Thoracic aorta (tissue), 2 donors: Measurements from ENCODE around the gene MPZL1. TPM values are rescaled to one million over a fixed set of nuclear protein-coding genes. Genes with fewer than 3 reads are reported as not detected.

Source experiments
- ATAC-seq: fragments of 150-250 bp; one replicate; pipeline ENCODE4 v1.8.0; 2017; ENCODE audit warnings: low read depth; ENCODE audit not compliant: insufficient number of reproducible peaks, low FRiP score
- DNase-seq: peaks from one replicate; pipeline ENCODE4 v3.0.0-alpha.2; 2020; ENCODE audit warnings: low spot score
- H3K27ac ChIP-seq, 2 donors: fragments of 200-600 bp; sonication (generic); 1 replicate in 1 of 2; 2 replicates in 1 of 2; pipeline ENCODE4 v1.5.1; 2016; ENCODE audit warnings: mild to moderate bottlenecking in 2 of 2, moderate library complexity in 2 of 2
- H3K27me3 ChIP-seq: fragments of 200-600 bp; sonication (generic); replicated peaks from 2 replicates; pipeline ENCODE4 v1.6.0; 2016; ENCODE audit warnings: mild to moderate bottlenecking; ENCODE audit not compliant: insufficient read depth
- H3K36me3 ChIP-seq: fragments of 200-600 bp; sonication (generic); one replicate; pipeline ENCODE4 v1.5.1; 2016
- H3K4me1 ChIP-seq, 2 donors: fragments of 200-600 bp; sonication (generic); 1 replicate in 1 of 2; 2 replicates in 1 of 2; pipeline versions ENCODE4 v1.5.1 to v1.6.0; 2016; ENCODE audit warnings: low read depth in 2 of 2, mild to moderate bottlenecking in 1 of 2; ENCODE audit not compliant: control insufficient read depth in 1 of 2
- H3K4me3 ChIP-seq: fragments of 200-600 bp; sonication (generic); 2 replicates; pipeline ENCODE4 v1.5.1; 2016; ENCODE audit warnings: mild to moderate bottlenecking
- H3K9me3 ChIP-seq: fragments of 200-600 bp; sonication (generic); 2 replicates; pipeline ENCODE4 v1.5.1; 2016
- CTCF ChIP-seq: fragments of 200-600 bp; sonication (generic); IDR thresholded peaks from one replicate; pipeline ENCODE4 v1.5.1; 2019; ENCODE audit warnings: antibody characterized with exemption
- total RNA-seq, 2 donors: library from RNA; depleted of rRNA; stranded (reverse); fragments of >200 nt; gene quantifications; one replicate each; pipeline versions ENCODE4 v1.1.0 to v1.2.3, GENCODE V29; 2016

Gene MPZL1
- total RNA-seq, 2 donors from 2014 or later = 92.6 to 108 TPM

GRCh38 chr1:167714098-167714438 lies 7.7 kb upstream of the MPZL1 start:
- Histone ChIP-seq H3K27me3 (no peaks in the 10 kb centered on the region), H3K4me3 (peak overlapping the region; percentile 70), H3K4me1 (peaks cover 13 to 21% of the 10 kb centered on the region in 2 donors), H3K9me3 (no peaks in the 10 kb centered on the region), H3K27ac (peak overlapping the region; percentile 78 to 79), H3K36me3 (no peaks in the 10 kb centered on the region)
- ATAC-seq = peak; percentile 35
- no peak for DNase-seq
- no peak for TF ChIP-seq CTCF

GRCh38 chr1:167714439-167715156 lies 7.2 kb upstream of the MPZL1 start:
- peak; percentile 72 for ATAC-seq
- Histone ChIP-seq H3K4me3 (peak overlapping the region; percentile 70), H3K27ac (peak overlapping the region; percentile 78 to 79), H3K9me3 (no peaks in the 10 kb centered on the region), H3K4me1 (peaks cover 13 to 21% of the 10 kb centered on the region in 2 donors), H3K27me3 (no peaks in the 10 kb centered on the region), H3K36me3 (no peaks in the 10 kb centered on the region)
- no peak for TF ChIP-seq CTCF
- peak; percentile 58 for DNase-seq

GRCh38 chr1:167715157-167715999 lies 6.4 kb upstream of the MPZL1 start:
- H3K27ac ChIP-seq = peak overlapping the region; percentile 78 to 79
- H3K9me3 ChIP-seq = no peaks in the 10 kb centered on the region
- H3K4me1 ChIP-seq = peaks cover 13 to 21% of the 10 kb centered on the region in 2 donors
- DNase-seq (peak; percentile 44), ATAC-seq (peak; percentile 60)
- H3K36me3 ChIP-seq = no peaks in the 10 kb centered on the region
- no peaks in the 10 kb centered on the region for H3K27me3 ChIP-seq
- H3K4me3 ChIP-seq = peak overlapping the region; percentile 70
- peak; percentile 77 for TF ChIP-seq CTCF

- Histone ChIP-seq H3K4me1 (peaks cover 16 to 19% of the 10 kb centered on the region in 2 donors), H3K36me3 (no peaks in the 10 kb centered on the region), H3K9me3 (no peaks in the 10 kb centered on the region), H3K27me3 (no peaks in the 10 kb centered on the region), H3K4me3 (peak overlapping the region; percentile 70), H3K27ac (peak overlapping the region; percentile 39 to 78)
- DNase-seq = no peak
- TF ChIP-seq CTCF = no peak
- no peak for ATAC-seq
Observed at GRCh38 chr1:167716000-167716271, 5.8 kb upstream of the MPZL1 start.

- no peaks in the 10 kb centered on the region for H3K9me3 ChIP-seq
- peak overlapping the region in 1 of 2 donors; percentile 2 for H3K27ac ChIP-seq
- DNase-seq (no peak), ATAC-seq (no peak)
- no peak for TF ChIP-seq CTCF
- no peak overlapping the region for H3K4me3 ChIP-seq
- H3K36me3 ChIP-seq = no peaks in the 10 kb centered on the region
- peaks cover 6 to 9% of the 10 kb centered on the region in 2 donors for H3K4me1 ChIP-seq
- no peaks in the 10 kb centered on the region for H3K27me3 ChIP-seq
Observed at GRCh38 chr1:167717351-167717750, 4.4 kb upstream of the MPZL1 start.
